Gastroesophageal sphincter (tissue), 4 donors: ENCODE results near the gene MMP11. TPM values are rescaled to one million over a fixed set of nuclear protein-coding genes. Genes with fewer than 3 reads are reported as not detected.

Experiments used
- ATAC-seq: fragments of 150-250 bp; one replicate; pipeline ENCODE4 v1.9.1; 2016; ENCODE audit warnings: mild to moderate bottlenecking, moderate library complexity
- H3K27ac ChIP-seq, 4 donors: fragments of 200-600 bp; sonication (generic) in 3 of 4; 1 replicate in 3 of 4; 2 replicates in 1 of 4; pipeline ENCODE4 v1.5.1; 2016 to 2019
- H3K27me3 ChIP-seq: fragments of 200-600 bp; sonication (generic); one replicate; pipeline ENCODE4 v1.5.1; 2019
- H3K36me3 ChIP-seq, 2 donors: fragments of 200-600 bp; sonication (generic); one replicate each; pipeline ENCODE4 v1.5.1; 2019; ENCODE audit warnings: control low read depth in 1 of 2
- H3K4me1 ChIP-seq, 3 donors: fragments of 200-600 bp; sonication (generic); 1 replicate in 2 of 3; 2 replicates in 1 of 3; pipeline ENCODE4 v1.5.1; 2016 to 2019; ENCODE audit warnings: control low read depth in 2 of 3
- H3K4me3 ChIP-seq, 2 donors: fragments of 200-600 bp; sonication (generic); one replicate each; pipeline ENCODE4 v1.5.1; 2019; ENCODE audit warnings: mild to moderate bottlenecking in 1 of 2, moderate library complexity in 1 of 2
- H3K9me3 ChIP-seq, 3 donors: fragments of 200-600 bp; sonication (generic); one replicate each; pipeline ENCODE4 v1.5.1; 2017 to 2019; ENCODE audit warnings: control low read depth in 2 of 3
- CTCF ChIP-seq, 4 experiments: fragments of 200-600 bp in 2 of 4; fragments of 450-650 bp in 2 of 4; sonication (generic) in 1 of 4; IDR thresholded peaks; one replicate each; pipeline ENCODE4 v1.5.1; 2017 to 2019; ENCODE audit warnings: antibody characterized with exemption in 4 of 4, mild to moderate bottlenecking in 2 of 4, moderate library complexity in 2 of 4
- EP300 ChIP-seq: sonication (generic); formaldehyde crosslinking; IDR thresholded peaks from one replicate; pipeline ENCODE4 v1.6.1; 2017; ENCODE audit warnings: antibody characterized with exemption, mild to moderate bottlenecking
- POLR2A ChIP-seq, 2 donors: fragments of 450-650 bp; IDR thresholded peaks; one replicate each; pipeline ENCODE4 v1.6.1; 2017; ENCODE audit warnings: antibody characterized with exemption in 2 of 2, mild to moderate bottlenecking in 2 of 2, moderate library complexity in 1 of 2
- POLR2AphosphoS5 ChIP-seq: sonication (generic); formaldehyde crosslinking; IDR thresholded peaks from one replicate; pipeline ENCODE4 v1.6.1; 2017; ENCODE audit warnings: antibody characterized with exemption
- WGBS, 2 donors: methylation state at CpG; one replicate each; pipeline ENCODE4 v1.1.5; 2018; ENCODE audit warnings: low coverage in 1 of 2; 5-methylcytosine and 5-hydroxymethylcytosine counted together
- total RNA-seq, 4 donors: library from RNA; depleted of rRNA; stranded (reverse); fragments of >200 nt; gene quantifications; one replicate each; pipeline ENCODE4 v1.1.0, GENCODE V29; 2016

Gene MMP11
- total RNA-seq, 4 donors from 2014 or later: 2.3 to 11.0 (median 9.7) TPM

- ATAC-seq: no peak
- H3K4me3 ChIP-seq: no peak overlapping the region
- no peaks in the 10 kb centered on the region for H3K9me3 ChIP-seq
- 59 to 66% methylated on average over 4 of the region's 4 CpGs for WGBS, 2 donors
- H3K4me1 ChIP-seq: peaks cover 0 to 64% (median 11%) of the 10 kb centered on the region in 3 donors
- H3K36me3 ChIP-seq: peaks cover 0 to 29% of the 10 kb centered on the region in 2 donors
- TF ChIP-seq POLR2AphosphoS5 (no peak), EP300 (no peak), CTCF (IDR thresholded peaks at IDR 0.05) (no peak), POLR2A (IDR thresholded peaks at IDR 0.05) (no peak)
- H3K27me3 ChIP-seq: no peaks in the 10 kb centered on the region
- peak overlapping the region in 2 of 4 donors; percentile 1 to 28 for H3K27ac ChIP-seq
Measured at GRCh38 chr22:23789121-23789520, 16.5 kb downstream of the MMP11 start.

DNA sequence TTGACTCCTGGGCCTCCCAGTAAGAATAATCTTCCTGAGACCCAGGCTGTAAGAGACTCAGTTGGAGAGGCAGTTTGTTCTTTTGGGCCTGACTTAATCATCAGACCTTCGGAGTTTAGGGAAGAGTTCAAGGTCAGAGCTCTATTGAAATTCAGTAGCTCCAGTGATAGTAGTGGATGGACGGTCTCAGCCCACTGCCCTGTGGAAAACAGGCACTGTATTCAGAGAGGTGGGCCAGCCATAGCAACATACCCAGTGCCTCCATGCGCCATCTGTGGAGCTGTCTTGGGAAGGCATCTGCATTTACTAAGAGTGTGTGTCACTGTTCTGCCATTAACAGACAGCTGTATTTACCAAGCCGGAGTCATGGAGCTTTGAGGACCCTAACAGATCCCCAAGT lies 17.0 kb downstream of the MMP11 start:
- Histone ChIP-seq H3K9me3 (no peaks in the 10 kb centered on the region), H3K36me3 (peaks cover 0 to 34% of the 10 kb centered on the region in 2 donors), H3K27me3 (no peaks in the 10 kb centered on the region), H3K27ac (peak overlapping the region in 2 of 4 donors; percentile 1 to 28), H3K4me1 (peaks cover 0 to 64% (median 11%) of the 10 kb centered on the region in 3 donors), H3K4me3 (no peak overlapping the region)
- TF ChIP-seq POLR2AphosphoS5: no peak
- TF ChIP-seq CTCF (IDR thresholded peaks at IDR 0.05): no peak
- TF ChIP-seq POLR2A (IDR thresholded peaks at IDR 0.05): no peak
- TF ChIP-seq EP300: no peak
- ATAC-seq: no peak
- 82 to 90% methylated on average over 3 of the region's 4 CpGs for WGBS, 2 donors

- H3K27me3 ChIP-seq: no peaks in the 10 kb centered on the region
- peaks cover 0 to 55% (median 10%) of the 10 kb centered on the region in 3 donors for H3K4me1 ChIP-seq
- no peaks in the 10 kb centered on the region for H3K9me3 ChIP-seq
- no peak for ATAC-seq
- no peak overlapping the region for H3K4me3 ChIP-seq
- WGBS, 2 donors: 42 to 44% methylated on average over 6 to 9 of the region's 11 CpGs
- peak overlapping the region in 3 of 4 donors; percentile 20 to 41 (median 32) for H3K27ac ChIP-seq
- peaks cover 0 to 48% of the 10 kb centered on the region in 2 donors for H3K36me3 ChIP-seq
- no peak for TF ChIP-seq EP300
- no peak for TF ChIP-seq POLR2A (IDR thresholded peaks at IDR 0.05)
- TF ChIP-seq POLR2AphosphoS5: no peak
- TF ChIP-seq CTCF (IDR thresholded peaks at IDR 0.05): no peak
Measured at GRCh38 chr22:23790819-23791737, 18.4 kb downstream of the MMP11 start.

DNA sequence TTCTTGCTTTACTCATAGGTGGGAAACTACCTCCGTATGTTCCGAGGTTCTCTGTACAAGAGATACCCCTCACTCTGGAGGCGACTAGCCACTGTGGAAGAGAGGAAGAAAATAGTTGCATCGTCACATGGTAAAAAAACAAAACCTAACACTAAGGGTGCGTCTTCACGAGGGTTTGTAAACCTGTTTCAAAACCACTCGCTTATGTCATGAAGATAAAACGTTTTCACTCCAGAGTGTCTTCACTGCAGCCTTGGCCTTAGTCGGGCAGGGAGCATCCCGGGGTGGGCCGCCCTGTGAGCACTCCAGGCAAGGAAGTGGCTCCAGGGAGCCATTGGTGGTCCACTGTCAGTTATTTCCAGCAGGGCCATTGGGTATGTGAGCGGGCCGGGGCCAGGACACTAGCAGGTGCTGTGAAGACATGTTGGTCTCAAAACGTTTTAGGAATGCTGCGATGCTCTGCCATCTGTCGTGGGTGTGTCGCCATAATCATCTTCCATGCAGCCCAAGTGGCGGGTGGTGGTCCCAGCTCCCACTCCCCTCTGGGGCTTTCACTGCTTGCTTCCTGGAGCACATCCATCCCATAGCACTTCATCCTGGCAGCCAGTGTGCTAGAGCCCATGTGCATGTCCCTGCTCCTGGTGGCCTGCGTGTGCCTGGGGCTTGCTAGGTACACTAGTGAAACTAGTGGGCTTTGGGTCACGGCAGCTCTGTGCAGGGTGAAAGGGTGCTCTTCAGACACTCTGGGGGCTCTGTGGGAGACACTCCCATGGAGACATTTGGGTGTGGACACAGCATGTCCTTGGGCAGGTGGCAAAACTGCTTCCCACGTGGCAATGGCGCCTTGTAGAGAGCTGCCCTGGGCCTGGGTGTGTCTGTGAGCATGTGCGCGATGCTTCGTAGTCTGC lies 19.3 kb downstream of the MMP11 start:
- Histone ChIP-seq H3K36me3 (peaks cover 0 to 56% of the 10 kb centered on the region in 2 donors), H3K4me1 (peaks cover 0 to 48% (median 5%) of the 10 kb centered on the region in 3 donors), H3K9me3 (no peaks in the 10 kb centered on the region), H3K27ac (peak overlapping the region in 3 of 4 donors; percentile 20 to 41 (median 32)), H3K27me3 (no peaks in the 10 kb centered on the region), H3K4me3 (no peak overlapping the region)
- TF ChIP-seq POLR2A (IDR thresholded peaks at IDR 0.05) (no peak), EP300 (no peak), CTCF (IDR thresholded peaks at IDR 0.05) (no peak), POLR2AphosphoS5 (no peak)
- 70 to 74% methylated on average over 7 to 11 of the region's 25 CpGs for WGBS, 2 donors
- no peak for ATAC-seq
